Coronary artery (tissue), 2 donors: ENCODE measurements around the gene MAN1A1.

ENCODE experiments used
- DNase-seq: peaks from one replicate; pipeline ENCODE4 v3.0.0-alpha.2; 2017; ENCODE audit warnings: low spot score
- H3K27ac ChIP-seq, 2 donors: fragments of 200-600 bp; sonication (generic); one replicate each; pipeline ENCODE4 v1.5.1; 2016 to 2019
- H3K4me3 ChIP-seq: fragments of 200-600 bp; sonication (generic); 2 replicates; pipeline ENCODE4 v1.5.1; 2016; ENCODE audit warnings: mild to moderate bottlenecking, moderate library complexity
- TF ChIP-seq, protein P1 (sequence below): fragments of 200-600 bp; sonication (generic); IDR thresholded peaks from one replicate; pipeline ENCODE4 v1.5.1; 2019; ENCODE audit warnings: antibody characterized with exemption

Gene MAN1A1

DNA sequence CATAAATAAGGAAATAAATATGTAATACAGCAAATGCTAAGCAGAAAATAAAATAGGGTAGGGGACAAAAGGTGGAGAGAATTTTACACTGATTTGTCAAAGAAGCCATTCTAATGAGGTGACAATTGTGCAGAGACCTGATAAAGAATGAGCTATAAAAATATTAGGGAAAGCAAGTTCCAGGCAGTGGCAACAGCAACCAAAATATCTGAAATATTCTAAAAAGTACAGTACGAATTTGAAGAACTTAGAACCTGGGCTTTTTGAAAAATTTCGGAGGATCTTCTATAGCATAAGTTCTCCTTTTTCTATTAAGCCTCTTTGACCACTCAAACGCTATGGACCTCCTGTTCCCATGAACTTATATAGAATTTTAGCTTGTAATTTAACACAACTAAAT lies 173.1 kb downstream of the MAN1A1 start:
- TF ChIP-seq, protein P1, sequence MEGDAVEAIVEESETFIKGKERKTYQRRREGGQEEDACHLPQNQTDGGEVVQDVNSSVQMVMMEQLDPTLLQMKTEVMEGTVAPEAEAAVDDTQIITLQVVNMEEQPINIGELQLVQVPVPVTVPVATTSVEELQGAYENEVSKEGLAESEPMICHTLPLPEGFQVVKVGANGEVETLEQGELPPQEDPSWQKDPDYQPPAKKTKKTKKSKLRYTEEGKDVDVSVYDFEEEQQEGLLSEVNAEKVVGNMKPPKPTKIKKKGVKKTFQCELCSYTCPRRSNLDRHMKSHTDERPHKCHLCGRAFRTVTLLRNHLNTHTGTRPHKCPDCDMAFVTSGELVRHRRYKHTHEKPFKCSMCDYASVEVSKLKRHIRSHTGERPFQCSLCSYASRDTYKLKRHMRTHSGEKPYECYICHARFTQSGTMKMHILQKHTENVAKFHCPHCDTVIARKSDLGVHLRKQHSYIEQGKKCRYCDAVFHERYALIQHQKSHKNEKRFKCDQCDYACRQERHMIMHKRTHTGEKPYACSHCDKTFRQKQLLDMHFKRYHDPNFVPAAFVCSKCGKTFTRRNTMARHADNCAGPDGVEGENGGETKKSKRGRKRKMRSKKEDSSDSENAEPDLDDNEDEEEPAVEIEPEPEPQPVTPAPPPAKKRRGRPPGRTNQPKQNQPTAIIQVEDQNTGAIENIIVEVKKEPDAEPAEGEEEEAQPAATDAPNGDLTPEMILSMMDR = no peak
- Histone ChIP-seq H3K27ac (no peak overlapping the region), H3K4me3 (no peak overlapping the region)
- no peak for DNase-seq

DNA sequence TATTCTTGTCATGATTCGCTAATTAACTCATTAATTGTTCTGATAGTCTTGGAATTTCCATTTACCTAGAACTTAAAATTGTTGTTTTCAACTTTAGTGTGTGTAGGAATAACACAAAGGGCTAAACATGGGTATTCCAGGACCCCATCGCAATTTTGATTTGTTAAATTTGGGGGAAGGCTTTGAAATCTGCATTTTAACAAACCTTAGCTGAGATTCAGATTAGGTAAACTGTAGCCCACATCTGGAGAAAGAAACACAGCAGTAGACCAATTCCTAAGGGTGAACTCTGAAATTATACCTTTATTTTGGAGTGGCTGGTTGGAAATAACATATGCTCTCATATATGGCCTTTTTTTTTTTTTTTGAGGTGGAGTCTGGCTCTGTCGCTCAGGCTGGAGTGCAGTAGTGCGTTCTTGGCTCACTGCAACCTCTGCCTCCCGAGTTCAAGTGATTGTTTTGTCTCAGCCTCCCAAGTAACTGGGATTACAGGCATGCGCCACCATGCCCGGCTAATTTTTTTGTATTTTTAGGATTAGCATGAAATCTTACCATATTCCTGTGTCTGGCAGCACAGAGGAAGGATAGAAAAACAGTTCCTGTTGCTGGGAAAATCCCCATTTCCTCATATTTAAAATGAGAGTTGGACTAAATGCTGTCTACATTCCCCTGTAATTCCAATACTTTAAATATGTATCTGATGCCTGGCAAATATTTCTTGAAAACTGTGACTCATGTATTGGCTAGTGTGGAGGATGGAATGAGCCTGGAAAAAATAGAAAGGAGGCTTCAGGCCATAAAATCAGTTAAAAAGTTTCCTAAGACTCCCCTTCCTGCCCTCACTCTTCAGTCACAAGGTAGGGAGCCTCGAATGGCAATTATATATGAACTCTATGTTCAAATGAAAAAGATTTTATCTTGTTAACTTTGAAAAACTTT lies 174.4 kb downstream of the MAN1A1 start:
- TF ChIP-seq, protein P1 = no peak
- Histone ChIP-seq H3K27ac (no peak overlapping the region), H3K4me3 (no peak overlapping the region)
- DNase-seq = no peak

DNA sequence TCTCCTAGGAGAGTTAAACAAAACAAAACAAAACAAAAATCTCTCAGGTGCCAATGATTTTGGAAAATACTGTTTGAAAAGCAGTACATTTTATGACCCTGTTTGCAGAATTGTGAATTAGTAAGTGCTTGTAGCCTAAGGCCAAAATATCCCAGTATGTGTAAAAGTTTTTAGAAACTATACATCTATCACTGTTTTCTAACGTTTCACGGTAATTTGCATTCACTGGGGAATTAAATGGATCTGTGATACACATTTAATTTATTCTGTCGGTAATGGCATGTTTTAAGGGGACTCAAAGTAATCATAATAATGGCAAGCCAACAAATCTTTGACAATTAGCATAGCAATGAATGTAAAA lies 175.5 kb downstream of the MAN1A1 start:
- DNase-seq = no peak
- H3K27ac ChIP-seq = no peak overlapping the region
- H3K4me3 ChIP-seq = no peak overlapping the region
- TF ChIP-seq, protein P1 = no peak

DNA sequence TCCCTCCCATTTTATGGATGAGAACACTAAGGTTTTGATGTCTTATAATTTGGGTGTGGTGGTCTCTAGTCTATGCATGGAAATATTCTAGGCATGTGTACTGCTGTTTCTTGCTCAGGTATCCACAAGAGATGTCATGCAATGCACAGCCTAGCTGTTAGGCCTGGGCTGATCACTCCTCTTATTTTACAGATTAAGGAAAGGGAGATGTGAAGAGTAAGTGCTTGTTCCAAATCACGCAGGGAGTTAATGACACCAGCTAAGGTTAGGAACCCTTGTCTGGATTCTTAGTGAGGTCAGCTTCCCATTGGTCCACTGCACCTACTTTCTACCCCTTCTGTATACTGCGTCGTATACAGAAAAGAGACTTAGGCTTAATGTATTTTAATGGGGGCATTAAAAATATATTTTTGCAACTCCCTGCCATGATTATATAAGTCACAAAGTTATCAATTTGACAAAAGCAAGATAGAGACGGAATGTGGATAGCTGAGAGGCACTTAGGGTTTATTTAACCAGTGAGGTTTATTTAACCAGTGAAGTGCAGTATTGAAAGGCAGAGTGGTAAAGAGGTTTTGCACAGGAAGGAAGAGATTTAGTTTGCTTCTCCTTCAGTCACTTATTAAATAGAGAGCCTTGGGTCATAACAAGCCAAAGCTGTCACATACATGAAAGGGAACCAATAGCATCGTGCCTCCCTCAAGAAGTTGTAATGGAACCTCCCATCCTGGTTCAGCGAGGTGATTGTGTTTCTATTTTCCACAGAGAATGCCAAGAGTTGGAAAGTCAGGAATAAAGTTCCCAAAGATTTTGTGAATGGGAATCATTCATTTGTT lies 176.1 kb downstream of the MAN1A1 start:
- TF ChIP-seq, protein P1 = no peak
- DNase-seq = no peak
- Histone ChIP-seq H3K27ac (no peak overlapping the region), H3K4me3 (no peak overlapping the region)

DNA sequence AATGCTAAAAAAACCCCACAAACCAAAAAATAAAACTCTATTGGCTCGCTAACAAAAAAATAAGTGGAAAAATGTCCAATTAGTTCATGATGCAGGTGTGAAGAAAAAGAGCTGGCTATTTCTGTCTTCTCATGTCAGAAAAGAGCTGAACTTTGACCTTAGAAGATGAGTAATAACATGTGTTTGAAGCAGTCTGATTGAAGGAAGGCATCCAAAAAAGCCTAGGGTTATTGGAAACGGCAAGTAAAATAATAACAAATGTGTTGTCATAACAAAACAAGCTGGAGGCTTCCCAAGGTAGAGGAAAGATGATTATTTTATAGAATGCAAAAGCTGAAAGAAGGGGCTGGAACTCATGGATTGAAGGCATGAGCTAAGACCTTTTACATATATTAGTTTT lies 176.7 kb downstream of the MAN1A1 start:
- Histone ChIP-seq H3K4me3 (no peak overlapping the region), H3K27ac (no peak overlapping the region)
- TF ChIP-seq, protein P1 = no peak
- no peak for DNase-seq

DNA sequence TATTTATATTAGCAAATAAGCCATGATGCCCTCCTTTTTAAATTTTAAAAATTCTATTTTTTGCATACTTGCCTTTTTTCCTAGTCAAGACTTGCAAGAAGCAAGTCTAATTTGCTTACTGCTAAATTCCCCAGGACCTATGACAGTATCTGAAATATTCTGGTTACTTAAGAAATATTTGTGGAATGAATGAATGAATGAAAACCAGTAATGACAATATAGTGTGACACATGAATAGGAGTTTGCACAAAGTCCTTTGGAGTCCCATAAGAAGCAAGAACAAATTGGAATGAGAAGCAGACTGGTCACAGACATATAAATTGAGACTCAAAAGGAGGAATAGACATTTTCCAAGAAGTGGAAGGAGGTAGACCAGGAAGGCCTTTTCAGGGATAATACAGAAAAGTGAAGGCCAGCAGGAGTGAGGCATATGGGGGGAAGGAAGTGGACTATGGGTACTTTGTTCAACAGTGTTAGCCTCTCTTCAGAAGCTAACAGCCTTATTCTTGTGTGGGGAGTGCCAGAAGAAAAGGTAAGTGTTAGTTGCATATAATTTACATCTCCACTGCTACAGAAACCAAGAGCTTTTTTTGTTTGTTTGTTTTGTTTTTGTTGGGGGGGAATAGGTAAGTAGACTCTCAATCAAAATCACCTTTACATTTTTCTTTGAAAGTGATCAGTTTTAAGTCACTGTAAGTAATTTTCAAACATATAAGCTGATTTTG lies 177.5 kb downstream of the MAN1A1 start:
- Histone ChIP-seq H3K27ac (no peak overlapping the region), H3K4me3 (no peak overlapping the region)
- DNase-seq = no peak
- TF ChIP-seq, protein P1 = no peak
